CD4-positive, alpha-beta T cell treated with Interleukin-17A for 4 hours (primary cell): Measurements from ENCODE around the gene IL25.
"Not testable (repeated sequence)": the region's sequence is repeated elsewhere in the genome, so short reads cannot be mapped to it uniquely, and the experiment has no call there.

Experiments
- DNase-seq: peaks from one replicate; pipeline ENCODE4 v3.0.0-alpha.2; 2020; ENCODE audit warnings: mixed read lengths

The IL25 gene

DNA sequence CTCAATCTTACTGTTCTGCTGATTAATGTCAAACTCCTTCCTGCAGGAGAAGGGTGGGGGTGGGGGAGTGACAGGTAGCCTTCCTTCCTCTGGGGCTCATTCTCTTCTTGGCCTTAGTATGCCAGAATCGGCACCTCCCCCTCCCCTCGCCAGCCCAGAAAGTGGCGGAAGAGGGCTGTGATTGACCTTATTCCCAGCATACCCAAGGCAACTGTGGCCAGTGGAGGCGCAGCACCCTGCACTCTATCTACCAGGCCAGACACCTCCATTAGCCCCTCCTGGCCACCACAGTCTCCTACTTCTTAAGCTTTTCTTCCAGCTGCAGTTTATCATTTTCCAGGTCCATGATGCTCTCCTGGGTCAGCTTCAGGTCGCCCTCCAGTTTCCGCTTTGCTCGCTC, 20.0 kb downstream of the IL25 start:
- no peak for DNase-seq

DNA sequence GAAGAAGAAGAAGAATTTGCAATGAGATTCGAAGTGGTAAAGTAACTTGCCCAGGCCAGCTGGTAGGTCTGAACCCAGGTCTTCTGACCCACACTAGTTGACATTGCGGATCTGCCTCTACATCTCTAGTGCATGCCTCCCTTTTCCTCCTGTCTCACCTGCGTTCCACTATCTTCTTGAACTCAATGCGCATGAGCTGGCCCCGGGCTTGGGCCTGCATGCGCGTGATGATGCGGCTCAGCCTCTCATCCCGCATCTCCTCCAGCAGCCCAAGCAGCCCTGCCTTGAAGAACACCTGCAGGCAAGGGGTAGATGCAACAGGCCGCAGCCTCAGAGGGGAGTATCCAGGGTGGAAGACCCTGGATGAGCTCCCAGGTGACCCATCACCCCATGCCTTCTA, 23.5 kb downstream of the IL25 start:
- DNase-seq: no peak

DNA sequence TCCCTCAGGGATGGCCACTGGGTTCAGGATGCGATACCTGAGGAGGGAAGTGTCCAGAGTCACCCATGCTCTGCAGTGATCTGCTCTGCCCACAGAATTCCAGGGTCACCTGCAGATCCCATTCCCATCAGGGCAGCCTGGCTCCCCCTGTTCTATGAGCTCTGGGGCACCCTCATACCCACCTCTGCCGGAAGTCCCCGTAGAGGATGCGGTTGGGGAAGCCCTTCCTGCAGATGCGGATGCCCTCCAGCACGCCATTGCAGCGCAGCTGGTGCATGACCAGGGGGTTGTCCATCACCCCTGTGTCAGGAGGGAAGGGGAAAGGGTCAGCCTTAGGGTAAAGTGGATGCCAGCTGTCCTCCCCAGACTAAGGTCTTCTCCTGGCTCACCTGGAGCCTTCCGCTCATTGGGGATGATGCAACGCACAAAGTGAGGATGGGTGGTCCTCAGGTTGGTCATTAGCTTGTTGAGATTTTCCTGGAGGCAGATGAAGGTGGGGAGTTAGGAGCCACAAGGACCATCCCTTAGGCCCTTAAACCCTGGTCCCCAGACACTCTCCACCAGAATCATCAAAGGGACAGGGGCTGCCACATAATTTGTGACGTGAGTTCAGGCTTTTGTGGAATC, 24.3 kb downstream of the IL25 start:
- DNase-seq: no peak

DNA sequence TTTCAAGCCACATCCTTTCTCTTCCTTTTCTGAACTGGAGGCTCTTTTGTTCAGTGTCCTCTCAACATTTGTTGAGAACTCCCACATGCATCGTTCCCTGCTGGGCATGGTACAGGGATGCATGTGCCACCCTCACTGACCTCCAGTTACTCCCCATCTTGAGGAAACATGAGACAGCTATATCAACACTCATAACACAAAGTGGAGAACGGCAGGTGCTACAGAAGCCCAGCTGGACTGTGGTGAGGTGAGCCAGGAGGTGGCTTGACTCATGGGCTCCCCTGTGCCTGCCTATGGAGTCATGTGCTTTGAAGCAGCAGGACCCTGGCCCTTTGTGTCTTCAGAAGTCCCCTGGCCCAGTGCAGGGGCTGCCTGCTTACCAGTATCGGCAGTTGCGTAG, 25.7 kb downstream of the IL25 start:
- no peak for DNase-seq

DNA sequence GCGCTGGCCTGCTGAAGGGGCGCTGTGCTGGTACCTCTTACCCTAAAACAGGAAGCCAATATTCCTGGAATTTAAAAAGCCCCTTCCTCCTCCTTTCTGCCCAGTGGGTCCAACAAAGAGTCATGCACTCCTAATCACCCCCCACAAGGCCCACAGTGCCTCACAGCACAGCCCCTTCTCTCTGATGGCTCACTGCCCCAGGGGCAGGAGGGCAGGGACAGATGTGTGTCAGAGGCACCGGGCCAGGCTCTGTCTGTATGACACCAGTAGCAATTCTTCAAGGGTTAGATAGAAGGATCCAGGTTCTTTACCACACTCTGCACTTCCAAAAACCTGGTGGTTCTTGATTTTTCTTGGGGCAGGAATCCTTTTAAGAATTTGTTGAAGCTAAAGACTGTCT, 26.5 kb downstream of the IL25 start:
- no peak for DNase-seq

DNA sequence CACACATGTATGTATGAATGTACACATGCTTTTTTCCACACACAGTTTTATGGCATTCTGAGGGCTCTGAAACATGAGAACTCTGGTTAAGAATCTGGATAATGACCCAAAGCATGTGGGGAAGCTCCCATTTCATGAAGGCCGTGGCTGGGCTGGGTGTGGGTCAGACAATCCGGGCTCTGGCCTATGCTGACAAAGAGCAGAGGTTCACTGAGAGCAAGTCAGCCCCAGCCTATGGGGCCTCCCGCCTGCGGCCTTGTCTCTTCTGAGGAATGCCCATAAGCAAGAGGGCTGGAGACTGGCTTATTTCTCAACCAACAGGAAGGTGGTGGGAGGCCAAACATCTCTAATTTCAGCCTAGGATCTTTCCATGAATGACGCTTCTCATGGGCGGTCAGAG, 27.0 kb downstream of the IL25 start:
- no peak for DNase-seq

DNA sequence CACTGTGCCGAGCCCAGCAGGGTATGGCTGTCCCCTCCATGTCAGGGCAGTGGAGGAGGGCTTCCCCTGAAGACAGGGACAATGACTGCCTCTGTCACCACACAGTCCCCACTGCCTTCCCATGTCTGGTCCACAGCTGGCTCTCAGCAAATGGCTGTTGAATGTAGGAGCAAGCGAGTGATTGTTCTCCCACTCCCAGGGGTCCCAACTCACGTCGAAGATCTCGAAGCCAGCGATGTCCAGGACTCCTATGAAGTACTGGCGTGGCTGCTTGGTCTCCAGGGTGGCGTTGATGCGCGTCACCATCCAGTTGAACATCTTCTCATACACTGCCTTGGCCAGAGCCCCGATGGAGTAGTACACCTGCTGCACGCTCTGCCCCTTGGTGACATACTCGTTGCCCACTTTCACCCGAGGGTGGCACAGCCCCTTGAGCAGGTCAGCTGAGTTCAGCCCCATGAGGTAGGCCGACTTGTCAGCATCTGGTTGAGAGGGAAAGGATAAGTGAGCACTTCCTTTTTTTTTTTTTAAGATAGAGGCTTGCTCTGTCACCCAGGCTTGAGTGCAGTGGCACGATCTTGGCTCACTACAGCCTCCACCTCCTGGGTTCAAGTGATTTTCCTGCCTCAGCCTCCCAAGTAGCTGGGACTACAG, 28.0 kb downstream of the IL25 start:
- not testable (repeated sequence) for DNase-seq

DNA sequence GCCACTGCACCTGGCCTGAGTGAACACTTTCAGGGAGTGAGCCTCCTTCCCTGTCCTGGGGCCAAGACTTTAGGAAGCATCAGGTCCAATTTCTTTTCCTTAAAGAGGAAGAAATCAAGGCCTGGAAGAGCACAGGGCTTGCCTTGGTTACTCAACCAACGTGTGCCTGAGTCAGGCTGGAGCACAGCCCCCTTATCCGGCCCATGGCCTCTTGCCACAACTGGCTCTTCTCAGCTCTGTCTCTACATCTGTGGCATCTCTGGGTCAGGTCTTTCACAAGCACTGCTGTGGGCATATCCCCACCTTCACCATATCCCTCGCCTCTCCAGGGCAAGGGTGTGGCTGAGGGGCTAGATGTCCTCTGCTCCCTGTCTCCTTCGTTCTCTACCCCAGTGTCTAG, 28.7 kb downstream of the IL25 start:
- DNase-seq: no peak

DNA sequence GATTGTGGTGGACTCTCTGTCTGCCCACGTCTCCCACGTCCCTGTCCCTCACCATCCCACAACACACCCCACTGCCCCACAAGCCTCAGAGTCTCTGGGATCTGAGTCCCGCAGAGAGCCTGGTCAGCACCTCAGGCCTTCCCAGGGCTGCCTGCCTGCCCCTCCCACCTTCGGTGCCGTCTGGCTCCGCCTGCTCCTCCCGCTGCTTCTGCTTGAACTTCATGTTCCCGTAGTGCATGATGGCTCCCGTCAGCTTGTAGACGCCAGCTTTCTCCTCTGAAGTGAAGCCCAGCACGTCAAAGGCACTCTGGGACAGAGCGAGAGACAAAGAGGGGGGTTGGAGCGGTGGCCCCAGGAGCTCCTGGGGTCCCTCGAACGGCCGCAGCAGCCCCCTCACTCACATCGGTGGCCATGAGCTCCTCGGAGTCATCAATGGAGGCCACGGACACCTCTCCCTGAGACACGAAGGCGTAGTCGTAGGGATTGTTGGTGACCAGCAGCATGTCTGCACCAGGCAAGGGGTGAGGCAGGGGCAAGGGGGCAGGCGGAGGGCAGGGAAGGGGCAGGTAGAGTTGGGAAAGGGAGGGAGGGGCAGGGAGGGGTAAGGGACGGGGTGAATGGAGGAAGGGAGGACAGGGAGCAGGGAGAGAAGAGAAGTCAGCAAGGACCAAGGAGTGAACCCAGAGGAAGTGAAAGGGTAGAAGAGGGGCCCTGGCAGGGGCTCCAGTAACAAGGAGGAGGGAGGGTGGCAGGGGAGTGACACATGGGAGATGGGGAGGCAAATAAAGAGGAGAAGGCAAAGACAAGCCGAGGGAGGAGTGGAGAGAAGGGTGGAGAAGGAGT, 29.9 kb downstream of the IL25 start:
- no peak for DNase-seq

DNA sequence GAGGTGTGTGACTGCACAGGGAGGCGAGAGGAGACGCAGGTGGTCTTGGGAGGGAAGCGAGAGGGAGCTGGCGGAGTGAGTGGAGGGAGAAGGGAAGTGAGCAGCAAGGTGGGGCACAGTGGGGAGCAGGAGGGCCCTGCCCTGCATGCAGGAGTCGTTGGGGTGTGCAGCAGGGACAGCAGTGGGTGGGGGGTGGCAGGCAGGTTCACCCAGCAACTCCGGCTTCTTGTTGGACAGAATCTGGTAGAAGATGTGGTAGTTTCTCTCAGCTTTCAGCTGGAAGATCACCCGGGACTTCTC, 30.5 kb downstream of the IL25 start:
- DNase-seq: no peak

DNA sequence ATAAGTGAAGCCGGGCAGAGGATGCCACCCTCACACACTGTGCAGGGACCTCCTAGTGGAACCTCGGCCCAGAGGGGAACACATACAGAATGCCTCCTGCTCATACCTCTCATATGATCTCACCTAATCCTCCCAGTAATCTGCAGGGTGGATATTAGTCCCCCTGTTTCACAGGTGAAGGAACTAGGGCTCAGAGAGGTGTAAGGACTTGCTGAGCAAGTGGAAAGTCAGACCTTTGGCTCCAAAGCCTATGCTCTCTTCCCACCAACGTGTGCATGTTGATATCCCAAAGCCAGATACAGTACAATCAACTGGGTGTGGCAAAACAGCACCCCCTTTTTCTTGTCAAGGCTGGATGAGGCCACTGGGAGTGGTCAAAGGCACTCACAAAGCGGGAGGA, 31.3 kb downstream of the IL25 start:
- no peak for DNase-seq

DNA sequence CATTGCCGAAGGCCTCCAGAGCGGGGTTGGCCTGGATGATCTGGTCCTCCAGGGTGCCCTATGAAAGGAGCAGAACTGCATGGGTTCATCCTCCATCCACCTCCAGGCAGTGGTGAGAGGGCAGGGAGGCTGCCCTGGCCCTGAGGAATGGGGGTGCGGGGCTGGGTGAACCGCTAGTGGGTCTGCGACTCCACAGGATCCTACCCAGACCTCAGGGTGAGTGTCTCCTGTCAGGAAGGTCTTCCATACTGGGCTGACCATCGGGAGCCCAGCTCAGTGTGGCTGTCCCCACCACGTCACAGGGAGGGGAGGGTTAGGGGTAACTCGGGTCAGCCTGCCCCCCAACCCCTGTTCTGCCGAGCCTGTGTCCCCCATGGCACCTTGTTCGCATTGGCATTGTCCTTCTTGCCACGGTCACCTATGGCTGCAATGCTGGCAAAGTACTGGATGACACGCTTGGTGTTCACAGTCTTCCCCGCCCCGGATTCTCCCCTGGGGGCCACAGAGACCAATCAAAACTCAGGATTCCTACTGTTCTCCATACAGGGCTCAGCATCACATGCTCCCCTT, 31.8 kb downstream of the IL25 start:
- DNase-seq: no peak

DNA sequence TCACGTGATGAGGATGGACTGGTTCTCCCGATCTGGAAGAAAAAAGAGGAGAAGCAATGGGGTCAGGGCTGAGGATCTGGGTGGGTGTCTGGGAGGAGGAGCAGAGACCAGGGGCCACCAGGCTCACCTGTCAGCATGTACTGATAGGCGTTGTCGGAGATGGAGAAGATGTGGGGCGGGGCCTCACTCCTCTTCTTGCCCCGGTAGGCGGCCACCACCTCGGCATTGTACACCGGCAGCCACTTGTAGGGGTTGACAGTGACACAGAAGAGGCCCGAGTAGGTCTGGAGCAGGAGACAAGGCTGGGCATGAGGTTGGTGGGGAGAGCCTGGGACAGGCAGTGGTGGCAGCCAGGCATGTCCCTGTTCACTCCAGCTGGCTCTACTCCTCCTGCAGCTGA, 32.5 kb downstream of the IL25 start:
- no peak for DNase-seq

DNA sequence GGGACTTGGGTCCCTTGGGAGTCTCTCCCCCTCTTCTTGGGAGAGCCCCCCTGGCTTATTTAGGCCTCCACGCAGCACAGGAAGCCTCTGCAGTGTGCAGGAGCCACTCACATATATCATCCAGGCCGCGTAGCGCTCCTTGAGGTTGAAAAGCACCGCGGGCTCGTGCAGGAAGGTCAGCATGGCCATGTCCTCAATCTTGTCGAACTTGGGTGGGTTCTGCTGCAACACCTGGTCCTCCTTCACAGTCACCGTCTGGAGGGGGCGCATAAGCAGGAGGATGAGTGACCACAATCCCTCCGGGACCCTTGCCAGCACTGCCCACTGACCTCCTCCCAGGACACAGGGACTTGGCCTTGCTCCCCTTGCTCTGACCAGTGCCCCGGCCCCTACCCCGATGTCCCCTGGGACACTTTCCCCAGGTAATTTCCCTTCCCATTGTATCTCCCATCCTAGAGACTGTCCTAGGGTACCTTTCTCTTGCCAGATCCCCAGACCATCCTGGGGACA, 33.0 kb downstream of the IL25 start:
- DNase-seq: no peak

DNA sequence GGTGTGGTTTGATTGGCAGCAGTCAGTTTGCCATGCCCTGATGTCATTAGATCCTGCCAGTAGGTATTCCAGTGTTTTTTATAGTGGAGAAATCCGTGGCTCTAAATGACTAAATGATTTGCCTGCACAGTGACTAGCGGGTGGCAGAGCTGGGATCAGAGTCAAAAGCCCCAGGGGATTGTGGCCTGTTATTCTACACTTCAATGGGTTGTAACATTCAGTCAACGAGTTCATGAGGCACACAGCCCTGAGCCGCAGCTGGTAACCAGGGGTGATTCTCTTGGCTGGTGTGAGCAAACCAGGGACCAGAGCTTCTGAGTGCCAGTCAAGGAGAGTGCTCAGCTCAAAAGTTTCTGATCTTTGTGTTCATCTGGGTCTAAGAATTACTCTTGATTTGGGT, 33.6 kb downstream of the IL25 start:
- no peak for DNase-seq

DNA sequence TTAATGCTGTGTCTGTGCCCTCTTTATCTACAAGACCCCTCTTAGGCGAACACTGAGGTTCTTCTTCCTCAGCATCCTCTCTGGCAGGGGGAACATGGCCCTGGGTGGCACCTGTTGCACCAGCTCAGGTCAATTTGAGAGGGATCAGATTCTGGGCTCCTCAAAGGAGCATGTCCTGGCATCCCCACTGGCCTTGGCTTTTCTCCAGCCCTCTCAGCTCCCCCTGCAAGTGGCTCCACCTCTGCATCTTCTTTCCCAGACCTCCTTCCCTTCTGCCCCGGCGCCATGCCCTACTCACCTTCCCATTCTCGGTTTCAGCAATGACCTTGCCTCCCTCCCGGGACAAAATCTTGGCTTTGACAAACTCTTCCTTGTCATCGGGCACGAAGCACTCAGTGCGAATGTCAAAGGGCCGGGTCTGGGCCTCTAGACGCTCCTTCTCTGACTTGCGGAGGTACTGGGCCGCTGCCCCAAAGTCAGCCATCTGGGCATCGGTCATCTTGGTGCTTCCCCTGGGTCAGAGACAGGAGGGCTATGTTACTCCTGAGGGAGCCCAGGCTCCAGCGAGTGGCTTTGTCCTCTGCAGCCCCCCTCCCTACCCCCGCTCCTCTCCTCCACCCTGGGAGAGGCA, 34.2 kb downstream of the IL25 start:
- no peak for DNase-seq

DNA sequence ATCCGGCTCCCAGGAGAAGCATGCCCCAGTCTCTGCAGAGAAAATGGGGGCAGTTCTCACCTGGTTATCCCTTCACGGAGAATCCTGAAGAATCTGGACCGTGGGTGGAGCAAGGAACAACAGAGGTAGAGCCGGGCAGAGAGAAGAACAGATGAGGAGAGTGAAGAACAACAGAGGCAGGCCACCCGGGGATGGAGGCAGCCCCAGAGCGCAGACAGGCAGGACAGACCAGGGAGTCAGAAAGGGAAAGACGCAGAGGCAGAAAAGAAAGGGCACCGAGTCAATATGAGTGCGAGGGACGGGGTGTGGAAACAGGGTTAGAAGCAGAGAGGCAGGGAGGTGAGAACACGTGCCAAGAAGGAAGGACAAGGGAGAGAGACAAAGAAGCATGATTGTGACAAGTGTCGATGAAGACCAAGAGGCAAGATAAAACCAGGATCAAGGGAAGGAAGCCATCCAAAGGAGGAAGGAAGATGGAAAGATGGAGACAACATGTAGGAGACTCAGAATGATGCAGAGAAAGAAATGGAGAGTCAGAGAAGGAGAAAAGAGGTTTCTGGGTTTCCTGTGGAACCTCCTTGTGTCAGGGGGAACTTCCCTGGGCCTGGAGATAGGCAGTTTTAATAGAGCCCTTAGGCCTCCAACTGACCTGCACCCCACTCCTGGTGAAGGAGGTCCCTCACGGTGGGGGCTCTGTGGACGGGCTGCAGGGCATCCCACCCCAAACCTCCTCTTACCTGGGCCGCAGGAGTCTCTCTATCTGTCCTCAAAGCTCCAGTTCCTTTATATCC, 35.1 kb downstream of the IL25 start, which contains the start of gene MYH6:
Gene MYH6, minus strand, starts transcription at position 758 of the 791 bp plus-strand sequence. CDS start 1,050 bp downstream, outside the sequence.
- DNase-seq: no peak

DNA sequence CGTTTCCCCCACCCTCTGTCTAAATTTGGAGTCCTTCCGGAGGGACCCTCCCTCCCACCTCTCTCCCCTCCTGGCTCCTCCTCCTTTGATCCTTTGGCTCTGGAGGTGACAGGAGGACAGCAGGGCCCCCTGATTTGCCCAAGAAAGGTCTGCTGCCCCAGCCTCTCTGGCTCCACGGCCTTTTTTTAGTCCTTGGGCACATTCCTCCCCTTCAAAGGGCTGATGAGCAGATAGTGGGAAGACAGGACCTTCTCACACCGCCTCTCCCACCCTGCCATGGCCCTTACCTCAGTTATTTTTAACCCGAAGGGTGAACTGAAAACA, 35.7 kb downstream of the IL25 start:
- no peak for DNase-seq

DNA sequence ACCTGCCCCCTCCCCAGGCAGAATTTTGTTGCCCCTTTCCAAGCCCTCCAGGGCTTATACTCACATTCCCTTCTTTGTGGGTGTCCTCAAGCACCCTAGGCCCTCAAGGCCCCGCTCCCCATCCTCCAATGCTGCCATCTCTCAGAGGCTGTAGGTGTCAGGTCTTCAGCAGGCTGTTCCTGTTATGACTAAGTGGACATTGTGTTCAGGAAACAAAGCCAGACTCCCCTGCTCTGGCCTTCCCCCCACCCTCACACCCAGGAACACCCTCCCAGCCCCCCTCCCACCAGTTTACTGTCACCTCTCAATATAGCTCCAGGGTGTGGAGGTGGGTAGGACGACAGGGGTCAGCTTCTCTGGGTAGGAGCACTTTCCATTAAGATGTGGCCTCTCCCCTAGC, 36.9 kb downstream of the IL25 start:
- no peak for DNase-seq

DNA sequence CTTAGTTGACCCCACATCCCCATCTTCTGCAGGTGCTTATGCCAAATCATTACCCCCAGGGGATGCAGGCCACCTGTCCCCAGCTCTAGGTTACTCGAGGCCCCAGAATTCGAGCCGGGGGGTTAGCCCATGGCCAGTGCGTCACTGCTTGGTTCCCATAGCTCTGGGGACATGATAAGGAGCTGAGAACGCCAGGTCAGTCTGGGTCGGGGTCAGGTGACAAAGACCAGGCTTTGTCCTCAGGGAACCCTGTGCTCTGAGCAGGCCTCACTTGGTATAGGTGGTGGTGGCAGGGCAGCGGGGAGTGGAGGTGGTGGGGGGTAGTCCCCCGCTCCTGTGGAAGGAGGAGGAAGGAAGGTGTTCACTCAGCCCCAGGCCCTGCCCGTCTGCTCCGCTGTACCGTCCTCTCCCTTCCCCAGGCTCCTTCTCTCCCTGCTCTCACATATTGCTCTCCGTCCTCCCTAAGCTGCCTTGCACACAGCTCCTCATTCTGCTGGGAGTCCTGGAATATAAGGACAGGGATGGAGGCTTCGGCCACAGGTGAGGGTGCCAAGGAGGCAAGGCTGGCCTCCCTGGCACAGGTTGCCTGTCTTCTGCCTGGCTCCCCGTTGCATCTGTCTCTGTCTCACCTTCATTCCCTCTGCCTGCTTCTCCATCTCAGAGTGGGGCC, 37.5 kb downstream of the IL25 start:
- DNase-seq: no peak

DNA sequence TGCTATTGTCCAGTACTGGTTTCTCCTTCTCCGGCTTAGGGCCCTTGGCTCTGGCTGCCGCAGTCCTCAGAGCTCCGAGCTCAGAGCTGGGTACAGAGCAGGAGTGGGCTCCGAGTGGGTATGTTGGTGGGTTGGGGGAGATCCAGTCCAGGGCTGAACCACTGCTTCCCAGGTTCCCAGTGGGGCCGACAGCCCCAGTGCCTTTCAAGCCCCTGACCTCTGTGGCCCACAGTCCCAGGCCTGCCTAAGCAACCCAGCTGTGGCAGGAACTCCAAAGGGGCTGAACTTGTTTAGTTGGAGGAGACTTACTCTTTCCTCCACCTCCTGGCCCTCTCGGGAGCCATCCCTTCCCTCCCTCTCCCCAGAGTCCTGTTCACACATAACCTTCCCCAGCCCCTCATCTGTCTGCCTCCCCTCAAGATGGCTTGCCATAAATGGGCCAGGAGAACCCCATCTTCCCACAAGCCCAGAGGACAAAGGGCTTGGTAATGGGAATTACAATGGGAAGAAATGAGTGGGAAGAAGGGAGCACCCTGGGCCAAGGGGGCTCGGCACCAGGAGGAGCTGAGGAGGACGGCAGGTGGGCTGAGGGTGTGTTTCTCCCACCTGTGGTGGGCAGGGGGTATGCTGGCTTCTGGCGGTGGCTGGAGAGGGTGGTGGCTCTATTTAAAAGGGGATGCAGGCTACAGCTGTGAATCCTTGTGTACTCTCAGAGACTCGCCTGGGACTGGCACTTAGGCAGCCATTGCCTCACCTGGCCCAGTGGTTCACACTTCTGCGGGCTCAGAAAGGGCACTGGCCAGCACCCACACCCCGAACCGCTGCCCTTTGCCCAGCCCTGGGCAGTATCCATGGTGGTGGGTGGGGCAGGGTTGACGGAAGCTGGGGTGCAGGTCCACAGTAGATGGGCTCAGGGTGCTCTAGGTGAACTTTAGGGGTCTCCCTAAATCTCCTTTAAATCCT, 39.2 kb downstream of the IL25 start:
- DNase-seq: no peak
